Left renal cortex interstitium (tissue), 4 donors: Measurements from ENCODE around the gene ZBTB20. TPM values are rescaled to one million over a fixed set of nuclear protein-coding genes. Genes with fewer than 3 reads are reported as not detected.

ENCODE experiments used
- DNase-seq, 4 donors: peaks; one replicate each; pipeline ENCODE4 v3.0.0-alpha.2; 2013; ENCODE audit warnings: low read depth in 4 of 4, low spot score in 2 of 4, missing footprints in 1 of 4
- polyA plus RNA-seq, 4 donors: library from polyadenylated mRNA; unstranded; fragments of 120-200 nt; gene quantifications; one replicate each; pipeline ENCODE4 v1.2.1, GENCODE V29; 2013; ENCODE audit not compliant: insufficient read length in 4 of 4

ZBTB20 gene
- polyA plus RNA-seq, 4 donors, result 4.5 to 6.5 (median 5.8) TPM

DNA sequence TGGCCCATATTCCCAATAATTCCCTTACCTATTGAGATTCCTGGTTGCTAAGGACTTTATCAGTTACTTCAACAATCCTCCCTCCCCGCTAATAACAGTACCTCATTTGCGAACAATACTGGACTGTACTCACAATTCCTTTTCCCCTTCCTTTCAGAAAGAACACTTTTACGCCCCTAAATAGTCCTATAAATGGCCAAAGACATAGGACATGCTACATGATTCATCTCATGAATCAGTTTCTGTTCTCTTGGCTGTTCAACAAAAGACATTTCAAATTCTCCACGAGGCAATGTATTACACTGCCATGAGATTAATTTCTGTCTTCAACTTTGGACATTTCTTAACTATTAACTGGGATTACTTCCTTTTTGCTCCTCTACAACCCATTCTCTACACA lies 588.8 kb downstream of the ZBTB20 start:
- no peak for DNase-seq

- DNase-seq, result no peak
Measured at GRCh38 chr3:114557791-114558190, 589.3 kb downstream of the ZBTB20 start.

GRCh38 chr3:114556657-114557213 lies 590.4 kb downstream of the ZBTB20 start:
- no peak for DNase-seq

- no peak for DNase-seq
Measured at GRCh38 chr3:114554731-114555130, 592.4 kb downstream of the ZBTB20 start.

DNA sequence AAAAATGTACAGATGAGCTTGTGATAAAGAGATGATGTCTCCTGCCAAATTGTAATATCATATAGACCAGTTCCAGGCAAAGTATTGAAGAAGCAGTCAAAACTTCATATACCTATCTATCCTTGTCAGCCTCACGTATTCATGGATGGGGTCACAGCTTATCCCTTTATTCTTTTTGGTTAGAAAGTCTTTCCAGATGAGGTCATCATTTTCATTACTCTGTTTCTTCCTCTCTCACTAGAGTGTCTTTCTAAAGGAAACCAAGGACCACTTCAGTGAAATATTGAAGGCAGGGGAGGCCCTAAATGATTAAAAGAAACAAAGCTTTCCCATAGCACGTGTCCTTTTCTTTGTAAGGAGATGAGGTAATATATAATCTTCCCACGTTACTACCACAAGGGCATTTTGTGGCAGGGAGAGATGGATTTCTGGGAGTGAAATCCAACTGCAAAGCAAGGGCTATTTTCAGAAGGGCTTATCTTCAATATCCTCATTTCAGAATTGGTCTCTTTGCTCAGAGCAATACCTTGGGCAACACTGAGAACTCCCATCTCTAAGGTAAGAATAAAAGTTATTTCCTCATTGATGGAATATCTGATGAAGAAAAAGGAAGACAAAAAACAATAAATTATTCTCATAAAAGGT lies 593.0 kb downstream of the ZBTB20 start:
- DNase-seq, result no peak

DNA sequence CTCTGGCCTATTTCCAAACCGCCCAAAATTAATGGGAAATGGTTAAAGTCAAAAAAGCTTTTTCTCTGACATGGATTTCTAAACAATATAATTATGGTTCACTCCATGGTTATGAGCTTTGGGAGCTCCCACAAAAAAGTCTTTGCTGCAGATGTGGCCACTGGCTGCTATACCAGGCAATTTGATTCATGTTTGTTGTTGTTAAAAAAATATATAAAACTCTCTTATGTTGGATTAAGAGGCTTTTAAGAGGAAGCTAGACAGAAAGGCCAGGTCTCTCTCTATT lies 594.6 kb downstream of the ZBTB20 start:
- no peak for DNase-seq

DNA sequence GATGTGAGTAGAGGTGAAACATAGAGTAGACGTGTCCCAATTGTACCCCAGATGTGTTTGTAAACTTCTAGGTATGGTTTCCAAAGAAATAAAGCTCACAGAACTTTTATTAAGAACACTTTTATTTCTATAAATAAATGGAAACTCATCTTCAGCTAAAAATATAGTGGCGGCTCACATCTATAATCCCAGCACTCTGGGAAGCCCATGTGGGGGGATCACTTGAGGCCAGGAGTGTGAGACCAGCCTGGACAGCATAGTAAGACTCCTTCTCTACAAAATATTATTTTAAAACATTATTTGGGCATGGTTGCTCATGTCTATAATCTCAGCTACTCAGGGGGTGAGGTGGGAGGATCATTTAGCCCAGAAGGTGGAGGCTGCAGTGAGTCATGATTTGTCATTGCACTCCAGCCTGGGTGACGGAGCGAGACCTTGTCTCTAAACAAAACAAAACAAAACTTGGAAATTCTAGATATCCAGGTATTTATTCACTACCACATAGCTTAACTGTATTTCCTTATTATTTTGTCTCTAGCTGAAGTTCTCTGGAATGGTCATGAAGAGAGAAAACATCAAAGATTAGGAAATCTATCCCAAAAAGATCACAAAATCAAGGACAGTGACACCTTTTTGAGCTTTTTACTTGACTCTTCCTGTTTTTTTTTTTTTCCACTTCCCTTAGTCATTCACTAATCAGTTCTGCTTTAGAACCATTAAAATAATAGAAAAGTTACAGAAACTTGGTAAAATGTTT lies 595.1 kb downstream of the ZBTB20 start:
- no peak for DNase-seq

DNA sequence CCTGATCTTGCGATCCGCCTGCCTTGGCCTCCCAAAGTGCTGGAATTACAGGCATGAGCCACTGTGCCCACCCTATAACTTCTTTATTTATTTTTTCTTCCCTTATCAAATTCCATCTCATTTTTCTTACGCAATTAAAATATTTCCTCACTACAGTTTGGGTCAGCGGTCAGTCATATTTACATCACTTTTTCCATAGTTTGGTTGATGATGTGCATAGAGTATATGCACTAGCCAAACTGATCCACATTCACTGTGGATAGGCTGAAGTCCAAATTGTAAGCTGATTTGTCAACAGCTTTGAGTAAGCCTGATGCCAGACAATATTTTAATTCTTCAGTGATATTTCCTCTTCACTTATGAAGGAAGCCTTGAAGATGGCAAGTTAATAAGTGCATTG lies 596.9 kb downstream of the ZBTB20 start:
- DNase-seq, result no peak

DNA sequence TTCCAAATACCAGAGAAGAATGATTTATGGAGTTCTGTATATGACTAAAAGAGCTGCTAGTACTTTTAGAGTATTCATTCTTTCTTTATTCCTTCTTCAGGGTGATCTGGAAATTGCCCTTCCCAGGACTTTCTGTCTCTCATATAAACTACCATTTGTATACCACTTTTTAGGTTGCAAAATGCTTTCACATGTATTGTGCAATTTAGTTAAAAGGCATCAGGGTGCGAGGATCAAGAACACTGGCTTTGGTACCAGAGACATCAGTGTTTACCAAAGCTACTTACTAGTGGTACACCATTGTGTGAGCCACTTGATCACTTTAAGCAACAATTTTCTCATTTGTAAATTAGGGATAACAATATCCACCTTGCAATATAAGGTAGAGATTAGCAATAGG lies 601.9 kb downstream of the ZBTB20 start:
- DNase-seq, result no peak

DNA sequence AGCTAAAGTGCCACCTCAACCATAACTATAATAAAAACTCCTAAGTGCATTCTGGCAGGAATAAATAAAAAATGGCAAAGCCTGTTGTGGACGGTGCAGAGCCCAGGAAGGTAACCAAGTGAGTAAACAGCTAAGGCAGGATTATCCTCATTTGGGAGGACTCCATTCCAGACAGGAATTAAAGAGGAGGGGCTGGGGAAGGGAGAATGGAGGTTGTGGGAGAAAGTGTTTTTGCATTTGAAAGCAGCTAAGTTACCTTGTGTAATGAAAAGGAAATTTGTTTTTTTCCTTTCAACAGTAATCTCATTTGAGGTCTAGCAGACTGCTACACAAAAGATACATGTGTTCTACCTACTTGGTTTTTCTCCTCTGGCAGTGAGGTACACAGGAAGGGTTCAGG lies 604.7 kb downstream of the ZBTB20 start:
- no peak for DNase-seq

- no peak for DNase-seq
Measured at GRCh38 chr3:114539525-114539924, 607.6 kb downstream of the ZBTB20 start.

DNA sequence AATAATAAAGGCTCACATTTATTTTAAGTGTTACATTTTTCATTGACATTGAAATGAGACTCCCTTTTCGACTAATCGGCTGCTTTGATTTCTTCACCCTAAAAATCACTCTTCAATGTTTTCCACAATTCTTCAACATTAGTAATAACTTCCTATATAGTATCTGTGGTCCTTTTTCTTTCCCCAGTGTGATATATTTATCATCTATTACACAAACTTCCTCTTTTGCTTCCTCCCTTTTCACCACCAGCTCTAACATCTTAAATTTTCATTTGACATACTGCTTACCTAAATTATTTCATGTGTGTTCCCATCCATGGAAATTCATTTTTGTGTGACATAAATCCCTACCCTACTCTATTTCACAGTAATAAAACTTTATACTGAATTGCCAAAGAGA lies 608.9 kb downstream of the ZBTB20 start:
- no peak for DNase-seq

DNA sequence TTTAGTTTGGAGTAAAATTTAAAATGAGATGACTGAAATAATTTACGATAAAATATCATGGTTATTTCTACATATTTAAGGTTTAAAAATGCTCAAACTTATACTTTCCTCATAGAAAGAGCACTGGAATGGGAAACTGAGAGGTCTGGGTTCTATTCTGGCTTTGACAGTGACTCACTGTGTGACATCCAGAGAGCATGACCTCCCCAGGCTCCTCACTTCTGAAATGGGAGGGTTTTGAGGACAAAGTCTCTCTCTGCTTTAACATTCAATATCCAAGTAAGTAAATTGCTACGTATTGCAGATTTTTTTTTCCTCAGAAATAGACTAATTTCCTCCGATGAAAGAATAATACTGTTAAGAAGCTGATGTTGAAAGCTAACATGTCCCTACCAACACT lies 618.6 kb downstream of the ZBTB20 start:
- DNase-seq, result no peak

DNA sequence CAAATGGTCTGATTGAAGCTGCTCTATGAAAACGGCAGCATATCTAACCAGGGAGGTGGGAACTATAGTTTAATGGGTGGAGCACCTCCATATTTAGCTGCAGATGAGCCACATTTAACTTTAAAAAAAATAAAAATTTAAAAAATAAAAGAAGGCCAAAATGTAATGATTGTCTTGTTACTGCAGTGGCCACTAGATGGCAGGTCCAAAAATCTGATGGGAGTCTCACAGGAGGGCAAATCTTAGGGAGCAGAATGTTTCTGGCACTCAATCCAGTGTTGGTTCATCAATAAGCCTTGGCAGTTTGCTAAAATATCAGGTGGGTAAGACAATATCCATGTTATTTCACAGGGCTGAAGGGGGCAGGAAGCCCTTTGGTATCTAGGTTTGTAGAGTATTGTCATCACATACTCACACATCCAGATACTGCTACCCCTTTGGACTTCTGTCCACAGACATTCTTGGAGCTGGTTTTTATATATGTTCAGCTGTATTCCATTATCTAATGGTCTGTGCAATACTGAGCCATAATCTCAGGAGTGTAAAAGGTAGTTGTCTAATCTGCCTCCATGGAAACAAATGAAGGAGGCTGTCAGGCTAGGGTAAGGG lies 619.9 kb downstream of the ZBTB20 start:
- no peak for DNase-seq

DNA sequence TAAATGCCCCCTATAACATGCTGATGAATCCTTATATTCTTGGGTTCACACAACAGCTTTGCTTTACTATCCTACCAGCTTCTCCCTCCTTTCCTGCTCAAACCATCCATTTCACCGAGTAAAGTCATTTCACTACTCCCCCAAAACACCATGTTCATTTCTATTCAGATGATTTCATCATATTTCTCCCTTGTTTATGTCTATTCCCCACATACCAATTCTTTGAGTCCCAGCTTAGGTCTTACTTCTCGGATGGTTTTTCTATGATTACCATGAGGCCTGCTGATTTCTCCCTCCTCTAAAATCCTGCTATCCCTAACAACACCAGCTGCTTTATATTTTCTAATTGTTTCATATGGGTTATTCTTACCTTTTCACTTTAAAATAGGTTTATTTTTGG lies 621.8 kb downstream of the ZBTB20 start:
- DNase-seq, result no peak

DNA sequence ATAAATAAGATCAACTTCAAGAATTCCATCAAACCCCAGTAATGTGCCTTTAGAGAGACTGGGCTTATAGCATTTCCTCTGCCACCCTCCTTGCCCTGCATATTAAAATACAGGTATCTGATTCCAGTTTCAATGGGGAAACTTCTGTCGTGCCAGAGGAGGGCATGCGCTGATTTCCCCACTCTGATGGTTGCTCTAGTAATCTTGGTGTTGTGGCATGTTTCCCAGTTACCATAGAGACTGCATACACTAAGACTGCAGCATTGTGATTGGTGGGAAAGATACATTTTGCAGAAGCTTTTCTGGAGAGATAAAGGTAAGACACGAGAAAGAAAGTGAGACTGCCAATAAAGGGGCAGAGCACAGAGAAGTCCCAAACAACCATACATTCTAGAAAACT lies 627.7 kb downstream of the ZBTB20 start:
- peak; percentile 34 to 55 (median 36) for DNase-seq

DNA sequence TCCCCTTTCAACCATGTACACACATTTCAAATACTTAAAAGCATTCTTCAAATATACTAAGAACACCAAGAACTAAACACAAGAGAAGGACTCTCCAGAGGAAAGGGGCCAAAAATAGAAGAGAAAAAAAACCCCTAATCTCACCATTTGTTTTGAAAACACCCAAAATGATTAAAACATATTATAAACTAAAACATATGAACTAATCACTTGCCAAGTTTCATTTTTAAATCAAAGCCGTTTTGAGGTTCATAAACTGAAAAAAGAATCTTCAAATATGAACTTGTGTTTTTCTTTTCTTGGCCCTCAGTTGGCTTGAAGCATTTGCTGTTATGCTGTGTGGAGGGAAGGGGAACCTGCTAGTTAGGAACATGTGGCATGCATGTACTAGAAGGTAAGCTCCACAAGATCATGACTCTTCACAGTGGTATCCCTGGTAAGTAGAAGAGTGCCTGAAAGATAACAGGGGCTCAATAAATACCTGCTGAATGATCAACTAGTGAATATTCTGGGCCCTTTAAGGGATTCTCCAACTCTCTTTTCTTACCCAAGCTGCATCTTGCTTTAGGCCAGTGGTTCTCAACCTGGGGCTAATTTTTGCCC lies 628.8 kb downstream of the ZBTB20 start:
- no peak for DNase-seq

DNA sequence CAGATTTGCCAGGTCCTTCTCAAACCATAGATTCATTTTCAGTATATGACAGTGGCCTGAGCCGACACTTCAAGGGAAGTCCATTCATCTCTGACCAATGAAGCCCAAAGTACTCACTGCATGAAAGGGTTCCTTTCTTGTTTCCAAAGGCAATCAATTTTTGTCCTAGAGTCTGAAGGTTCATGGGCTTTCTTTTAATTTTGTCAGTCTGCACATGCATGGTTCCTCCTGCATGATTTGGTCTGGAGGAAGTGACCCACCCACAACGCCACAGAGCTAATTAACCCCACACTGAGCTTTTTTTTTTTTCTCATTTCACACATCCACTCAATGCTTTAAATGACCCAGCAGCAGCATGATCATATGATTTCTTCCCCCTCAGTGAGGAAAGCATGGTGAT lies 636.9 kb downstream of the ZBTB20 start:
- DNase-seq, result no peak

DNA sequence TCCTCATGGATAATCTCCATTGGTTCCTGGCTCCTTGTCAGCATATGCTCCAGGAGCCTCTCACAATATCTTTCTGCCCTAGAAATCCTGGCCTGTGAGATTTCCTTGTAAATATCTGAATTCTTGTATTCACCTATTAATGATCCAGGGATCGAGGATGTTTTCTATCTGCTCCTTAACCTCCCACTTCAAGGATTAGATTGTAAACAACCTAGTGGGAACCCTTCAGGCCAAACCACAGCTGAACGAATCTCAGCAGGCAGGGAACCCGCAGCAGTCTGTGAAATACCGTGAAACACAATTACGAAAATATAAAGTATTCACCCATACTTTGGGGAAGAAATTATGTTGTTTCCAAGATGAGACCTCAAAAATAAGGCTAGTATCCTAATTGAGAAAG lies 637.3 kb downstream of the ZBTB20 start:
- no peak for DNase-seq

GRCh38 chr3:114508976-114509375 lies 638.1 kb downstream of the ZBTB20 start:
- no peak for DNase-seq

DNA sequence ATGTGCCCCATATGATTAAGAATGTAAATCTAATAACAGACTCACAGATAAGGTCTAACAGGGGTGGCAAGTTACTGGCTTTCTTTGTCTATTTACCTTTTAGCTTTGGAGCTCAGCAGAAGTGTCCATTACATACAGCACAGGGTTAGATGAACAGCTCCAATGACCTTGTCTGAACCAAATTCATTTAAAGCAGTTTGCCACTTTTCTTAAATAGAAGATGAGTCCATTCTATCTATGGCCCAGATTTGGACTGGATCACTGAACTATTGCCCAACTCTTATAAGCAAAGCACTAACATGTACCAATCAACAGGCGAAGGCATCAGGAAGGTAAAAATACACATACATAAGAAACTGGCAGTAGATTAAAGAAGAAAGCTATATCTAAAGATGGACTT lies 638.9 kb downstream of the ZBTB20 start:
- DNase-seq, result no peak
